Panc1 (cell line): Measurements from ENCODE around the gene RGS9. TPM values are rescaled to one million over a fixed set of nuclear protein-coding genes. Genes with fewer than 3 reads are reported as not detected.

Experiments used
- ATAC-seq: fragments of 200-7000 bp; cut with Tn5 transposase; 2 replicates; pipeline ENCODE4 v1.9.1; 2020; ENCODE audit warnings: mild to moderate bottlenecking, moderate library complexity
- BruUV-seq: library from RNA; stranded (reverse); fragments of 400-500 nt; replicated peaks from 2 replicates; lab custom pipeline; 2021; lab: Mats Ljungman, UMichigan
- CTCF ChIA-PET: fragments of 300-600 bp; sonication (Branson Sonifier 250); formaldehyde crosslinking; loops from one replicate; lab custom pipeline; 2022; ENCODE audit warnings: antibody characterized with exemption; lab: Charles Lee
- POLR2A ChIA-PET: fragments of 300-600 bp; sonication (Branson Sonifier 250); formaldehyde crosslinking; loops from one replicate; lab custom pipeline; 2022; ENCODE audit warnings: antibody characterized with exemption; lab: Charles Lee
- DNase-seq: peaks from one replicate; pipeline ENCODE4 v3.0.0-alpha.2; 2010; ENCODE audit warnings: low read depth, low spot score
- H3K27ac ChIP-seq: 2 replicates; pipeline ENCODE4 v1.5.1; 2011; ENCODE audit warnings: mild to moderate bottlenecking, low read length, inconsistent platforms
- H3K27me3 ChIP-seq: fragments of 200-500 bp; sonication (Bioruptor generic); 2 replicates; pipeline ENCODE4 v1.6.0; 2014; ENCODE audit warnings: low read length, inconsistent platforms; ENCODE audit not compliant: control insufficient read depth, insufficient read depth
- H3K36me3 ChIP-seq: fragments of 200-500 bp; sonication (Bioruptor generic); 2 replicates; pipeline ENCODE4 v1.5.1; 2014; ENCODE audit warnings: inconsistent platforms, mild to moderate bottlenecking, low read length, moderate library complexity; ENCODE audit not compliant: control insufficient read depth, insufficient read depth
- H3K4me1 ChIP-seq: 2 replicates; pipeline ENCODE4 v1.5.1; 2011; ENCODE audit warnings: inconsistent platforms, mild to moderate bottlenecking, low read length, moderate library complexity; ENCODE audit not compliant: control insufficient read depth, insufficient read depth
- H3K4me3 ChIP-seq, 2 experiments: 2 replicates each; pipeline ENCODE4 v1.5.1; 2011 to 2012; ENCODE audit warnings: low read depth in 2 of 2, low read length in 2 of 2, mild to moderate bottlenecking in 2 of 2, inconsistent platforms in 1 of 2, moderate library complexity in 1 of 2
- H3K9me3 ChIP-seq: fragments of 200-500 bp; sonication (Bioruptor generic); 2 replicates; pipeline ENCODE4 v1.5.1; 2014; ENCODE audit warnings: low read depth, mild to moderate bottlenecking, inconsistent platforms, low read length, moderate library complexity; ENCODE audit not compliant: control insufficient read depth, insufficient read depth
- POLR2AphosphoS5 ChIP-seq: IDR thresholded peaks from 2 replicates; pipeline ENCODE4 v1.6.1; 2012; ENCODE audit warnings: mild to moderate bottlenecking, low read depth, low read length, moderate library complexity
- SIN3A ChIP-seq: IDR thresholded peaks from 2 replicates; pipeline ENCODE4 v1.6.1; 2012; ENCODE audit warnings: low read depth, mild to moderate bottlenecking, low read length, moderate library complexity, borderline replicate concordance; ENCODE audit not compliant: insufficient read depth
- TCF7L2 ChIP-seq: IDR thresholded peaks from 2 replicates; pipeline ENCODE4 v1.6.1; 2011; ENCODE audit warnings: mild to moderate bottlenecking, low read depth, low read length, inconsistent platforms
- in situ Hi-C: cut with HindIII; loops from 2 replicates; pipeline ENCODE4 v1.10.0; 2016; ENCODE audit warnings: low sequenced_read_pairs, low pct_unique_long_range_greater_than_20kb
- intact Hi-C: fragments of 100-400 bp; cut with micrococcal nuclease; formaldehyde crosslinking; loops from one replicate; pipeline ENCODE4 v1.10.0; 2022; ENCODE audit not compliant: unreplicated experiment
- total RNA-seq: library from RNA; stranded (reverse); gene quantifications from one replicate; pipeline ENCODE4 v1.2.1, GENCODE V29; 2021; ENCODE audit not compliant: unreplicated experiment
- TF ChIP-seq, protein P1 (sequence below): fragments of 450-650 bp; IDR thresholded peaks from 2 replicates; pipeline ENCODE4 v1.5.1; 2017; ENCODE audit warnings: mild to moderate bottlenecking
- TF ChIP-seq, protein P2 (sequence below), 2 experiments: IDR thresholded peaks; 2 replicates each; pipeline ENCODE4 v1.6.1; 2011 to 2012; ENCODE audit warnings: low read depth in 2 of 2, control low read depth in 1 of 2, low read length in 1 of 2, mild to moderate bottlenecking in 1 of 2, moderate library complexity in 1 of 2; ENCODE audit not compliant: insufficient read depth in 1 of 2

RGS9 gene
- total RNA-seq, 1 experiment from 2014 or later, result 3.3 TPM

DNA sequence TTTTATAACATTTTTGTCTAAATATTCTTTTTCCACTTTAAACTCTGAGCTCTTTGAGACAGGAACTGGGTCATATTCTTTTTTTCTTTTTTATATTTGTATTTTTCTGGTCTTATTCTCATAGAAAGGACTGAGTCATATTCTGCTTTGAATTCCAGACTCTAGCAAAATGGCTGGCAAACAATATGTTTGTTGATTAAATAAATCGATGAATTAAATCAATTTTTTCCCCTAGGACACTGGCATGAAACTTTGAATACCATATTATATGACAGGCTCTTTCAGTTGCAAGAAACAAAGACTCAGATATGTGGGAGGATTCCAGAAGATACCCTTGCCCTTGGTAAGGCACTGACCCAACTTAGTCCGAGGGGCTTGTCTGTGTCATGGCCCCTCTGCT is 3.1 kb upstream of the RGS9 start:
- DNase-seq (no peak), ATAC-seq (no peak)
- intact Hi-C loops (no loop called here), in situ Hi-C loops (no loop called here)
- H3K36me3 ChIP-seq, result no peaks in the 10 kb centered on the region
- no peak overlapping the region for H3K27ac ChIP-seq
- no peaks in the 10 kb centered on the region for H3K9me3 ChIP-seq
- TF ChIP-seq, protein P1, sequence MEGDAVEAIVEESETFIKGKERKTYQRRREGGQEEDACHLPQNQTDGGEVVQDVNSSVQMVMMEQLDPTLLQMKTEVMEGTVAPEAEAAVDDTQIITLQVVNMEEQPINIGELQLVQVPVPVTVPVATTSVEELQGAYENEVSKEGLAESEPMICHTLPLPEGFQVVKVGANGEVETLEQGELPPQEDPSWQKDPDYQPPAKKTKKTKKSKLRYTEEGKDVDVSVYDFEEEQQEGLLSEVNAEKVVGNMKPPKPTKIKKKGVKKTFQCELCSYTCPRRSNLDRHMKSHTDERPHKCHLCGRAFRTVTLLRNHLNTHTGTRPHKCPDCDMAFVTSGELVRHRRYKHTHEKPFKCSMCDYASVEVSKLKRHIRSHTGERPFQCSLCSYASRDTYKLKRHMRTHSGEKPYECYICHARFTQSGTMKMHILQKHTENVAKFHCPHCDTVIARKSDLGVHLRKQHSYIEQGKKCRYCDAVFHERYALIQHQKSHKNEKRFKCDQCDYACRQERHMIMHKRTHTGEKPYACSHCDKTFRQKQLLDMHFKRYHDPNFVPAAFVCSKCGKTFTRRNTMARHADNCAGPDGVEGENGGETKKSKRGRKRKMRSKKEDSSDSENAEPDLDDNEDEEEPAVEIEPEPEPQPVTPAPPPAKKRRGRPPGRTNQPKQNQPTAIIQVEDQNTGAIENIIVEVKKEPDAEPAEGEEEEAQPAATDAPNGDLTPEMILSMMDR, result no peak
- TF ChIP-seq SIN3A (no peak), TCF7L2 (no peak), POLR2AphosphoS5 (no peak)
- TF ChIP-seq, protein P2, sequence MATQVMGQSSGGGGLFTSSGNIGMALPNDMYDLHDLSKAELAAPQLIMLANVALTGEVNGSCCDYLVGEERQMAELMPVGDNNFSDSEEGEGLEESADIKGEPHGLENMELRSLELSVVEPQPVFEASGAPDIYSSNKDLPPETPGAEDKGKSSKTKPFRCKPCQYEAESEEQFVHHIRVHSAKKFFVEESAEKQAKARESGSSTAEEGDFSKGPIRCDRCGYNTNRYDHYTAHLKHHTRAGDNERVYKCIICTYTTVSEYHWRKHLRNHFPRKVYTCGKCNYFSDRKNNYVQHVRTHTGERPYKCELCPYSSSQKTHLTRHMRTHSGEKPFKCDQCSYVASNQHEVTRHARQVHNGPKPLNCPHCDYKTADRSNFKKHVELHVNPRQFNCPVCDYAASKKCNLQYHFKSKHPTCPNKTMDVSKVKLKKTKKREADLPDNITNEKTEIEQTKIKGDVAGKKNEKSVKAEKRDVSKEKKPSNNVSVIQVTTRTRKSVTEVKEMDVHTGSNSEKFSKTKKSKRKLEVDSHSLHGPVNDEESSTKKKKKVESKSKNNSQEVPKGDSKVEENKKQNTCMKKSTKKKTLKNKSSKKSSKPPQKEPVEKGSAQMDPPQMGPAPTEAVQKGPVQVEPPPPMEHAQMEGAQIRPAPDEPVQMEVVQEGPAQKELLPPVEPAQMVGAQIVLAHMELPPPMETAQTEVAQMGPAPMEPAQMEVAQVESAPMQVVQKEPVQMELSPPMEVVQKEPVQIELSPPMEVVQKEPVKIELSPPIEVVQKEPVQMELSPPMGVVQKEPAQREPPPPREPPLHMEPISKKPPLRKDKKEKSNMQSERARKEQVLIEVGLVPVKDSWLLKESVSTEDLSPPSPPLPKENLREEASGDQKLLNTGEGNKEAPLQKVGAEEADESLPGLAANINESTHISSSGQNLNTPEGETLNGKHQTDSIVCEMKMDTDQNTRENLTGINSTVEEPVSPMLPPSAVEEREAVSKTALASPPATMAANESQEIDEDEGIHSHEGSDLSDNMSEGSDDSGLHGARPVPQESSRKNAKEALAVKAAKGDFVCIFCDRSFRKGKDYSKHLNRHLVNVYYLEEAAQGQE (IDR thresholded peaks at IDR 0.05; ENCODE audit: insufficient read depth in 1 of 2, low read depth in 2 of 2, low read length in 1 of 2), result no peak
- no peaks in the 10 kb centered on the region for H3K4me1 ChIP-seq
- CTCF ChIA-PET, result no interaction called here
- no peak overlapping the region for H3K4me3 ChIP-seq
- POLR2A ChIA-PET, result no interaction called here
- no TSS peak for BruUV-seq
- H3K27me3 ChIP-seq, result no peaks in the 10 kb centered on the region

DNA sequence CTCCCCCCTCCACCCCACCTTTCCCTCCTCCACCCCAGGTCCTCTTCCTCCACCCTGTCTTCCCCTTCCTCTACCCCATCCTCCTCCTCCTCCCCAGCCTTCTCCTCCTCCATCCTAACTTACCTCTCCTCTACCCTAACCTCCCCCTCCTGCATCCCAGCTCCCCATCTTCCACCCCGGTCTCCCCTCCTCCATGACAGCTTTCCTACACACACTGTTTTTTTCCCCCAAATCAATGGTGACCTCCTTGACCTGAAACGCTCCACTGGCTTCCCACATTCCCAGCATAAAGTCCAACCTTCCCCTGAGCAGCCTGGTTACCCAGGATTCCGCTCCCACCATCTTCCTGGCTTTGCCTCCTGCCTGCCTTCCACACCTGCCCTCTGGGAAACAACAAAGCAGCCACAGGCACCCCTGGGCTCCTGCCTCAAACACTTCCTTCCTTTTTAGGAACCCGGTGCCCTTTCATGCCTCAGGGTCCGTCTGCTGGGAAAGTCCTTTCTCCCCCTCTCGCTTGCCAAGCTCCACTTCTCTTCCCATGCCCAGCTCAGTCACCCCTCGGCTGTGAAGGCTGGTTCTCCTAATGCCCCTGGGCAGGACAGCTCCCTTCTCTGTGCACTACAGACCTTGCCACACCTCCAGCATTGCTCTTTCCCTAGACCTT is 2.1 kb downstream of the RGS9 start:
- no peak overlapping the region for H3K4me3 ChIP-seq
- DNase-seq (no peak), ATAC-seq (no peak)
- no peaks in the 10 kb centered on the region for H3K9me3 ChIP-seq
- no peaks in the 10 kb centered on the region for H3K27me3 ChIP-seq
- intact Hi-C loops (no loop called here), in situ Hi-C loops (no loop called here)
- BruUV-seq, result no TSS peak
- TF ChIP-seq, protein P2 (IDR thresholded peaks at IDR 0.05; ENCODE audit: insufficient read depth in 1 of 2, low read depth in 2 of 2, low read length in 1 of 2), result no peak
- TF ChIP-seq POLR2AphosphoS5 (no peak), TCF7L2 (no peak), SIN3A (no peak)
- TF ChIP-seq, protein P1, result no peak
- H3K36me3 ChIP-seq, result no peaks in the 10 kb centered on the region
- no peaks in the 10 kb centered on the region for H3K4me1 ChIP-seq
- CTCF ChIA-PET, result no interaction called here
- H3K27ac ChIP-seq, result no peak overlapping the region
- POLR2A ChIA-PET, result no interaction called here
